Left hindlimb (tissue), 1 donor: ENCODE measurements around the gene UBIAD1.
"Not testable (repeated sequence)": the region's sequence is repeated elsewhere in the genome, so short reads cannot be mapped to it uniquely, and the experiment has no call there.

Source experiments
- DNase-seq: peaks from one replicate; pipeline ENCODE4 v3.0.0-alpha.2; 2018

UBIAD1 gene

GRCh38 chr1:11272832-11273594 is at the start of gene UBIAD1:
UBIAD1 (plus strand) TSS chr1:11273198; CDS start chr1:11273532, 334 bp downstream.
- peak; percentile 94 for DNase-seq

GRCh38 chr1:11227106-11228077 is 45.6 kb upstream of the UBIAD1 start:
- DNase-seq: no peak

- DNase-seq: no peak
These were observed 43.8 kb upstream of the UBIAD1 start for GRCh38 chr1:11229203-11229602.

GRCh38 chr1:11233208-11233607 is 39.8 kb upstream of the UBIAD1 start:
- no peak for DNase-seq

GRCh38 chr1:11237356-11237755 is 35.6 kb upstream of the UBIAD1 start:
- DNase-seq: no peak

- no peak for DNase-seq
These were observed 34.7 kb upstream of the UBIAD1 start for GRCh38 chr1:11238311-11238710.

GRCh38 chr1:11245248-11245647 is 27.8 kb upstream of the UBIAD1 start:
- no peak for DNase-seq

- no peak for DNase-seq
These were observed 26.9 kb upstream of the UBIAD1 start for GRCh38 chr1:11245904-11246719.

GRCh38 chr1:11248169-11248568 is 24.8 kb upstream of the UBIAD1 start:
- DNase-seq: no peak

- DNase-seq: no peak
These were observed 20.5 kb upstream of the UBIAD1 start for GRCh38 chr1:11252538-11252937.

GRCh38 chr1:11253226-11253625 is 19.8 kb upstream of the UBIAD1 start:
- DNase-seq: no peak

- DNase-seq: no peak
These were observed 16.7 kb upstream of the UBIAD1 start for GRCh38 chr1:11256299-11256698.

GRCh38 chr1:11262171-11263049 is 10.6 kb upstream of the UBIAD1 start, which contains the start of gene MTOR:
MTOR (minus strand) TSS chr1:11262551; CDS start chr1:11259409, 3,142 bp downstream.
- peak; percentile 100 for DNase-seq

- DNase-seq: no peak
These were observed 6.5 kb upstream of the UBIAD1 start for GRCh38 chr1:11266268-11267074.

- not testable (repeated sequence) for DNase-seq
These were observed 5.4 kb upstream of the UBIAD1 start for GRCh38 chr1:11267350-11268337.

- DNase-seq: no peak
These were observed 510 bp upstream of the UBIAD1 start for GRCh38 chr1:11272544-11272831.

GRCh38 chr1:11273595-11274234 is 717 bp downstream of the UBIAD1 start:
- DNase-seq: no peak

GRCh38 chr1:11279152-11279551 is 6.2 kb downstream of the UBIAD1 start:
- no peak for DNase-seq

- no peak for DNase-seq
These were observed 6.6 kb downstream of the UBIAD1 start for GRCh38 chr1:11279630-11280029.
